Bone marrow (tissue), 2 donors: Measurements from ENCODE around the gene SCRG1.

Source experiments
- DNase-seq, 2 donors: peaks; one replicate each; lab custom pipeline; 2025; lab: John Stamatoyannopoulos, UW

Gene SCRG1

GRCh38 chr4:173411106-173411693 lies 12.3 kb upstream of the SCRG1 start:
- peak in 1 of 2 donors; percentile 49 for DNase-seq

GRCh38 chr4:173410079-173410478 lies 11.2 kb upstream of the SCRG1 start:
- no peak for DNase-seq

GRCh38 chr4:173405840-173406606 lies 7.1 kb upstream of the SCRG1 start:
- DNase-seq, result no peak

GRCh38 chr4:173404296-173404865 lies 5.5 kb upstream of the SCRG1 start:
- no peak for DNase-seq

GRCh38 chr4:173403051-173403450 lies 4.1 kb upstream of the SCRG1 start:
- DNase-seq, result no peak

- DNase-seq, result no peak
These were observed 2.1 kb upstream of the SCRG1 start for GRCh38 chr4:173401063-173401462.

- no peak for DNase-seq
These were observed 696 bp downstream of the SCRG1 start for GRCh38 chr4:173398220-173398619.

GRCh38 chr4:173397604-173398003 lies 1.3 kb downstream of the SCRG1 start:
- DNase-seq, result no peak

- no peak for DNase-seq
These were observed 7.2 kb downstream of the SCRG1 start for GRCh38 chr4:173391701-173392100.

- DNase-seq, result no peak
These were observed 12.2 kb downstream of the SCRG1 start for GRCh38 chr4:173386751-173387150.

GRCh38 chr4:173382349-173382748 lies 16.6 kb downstream of the SCRG1 start:
- no peak for DNase-seq

GRCh38 chr4:173381610-173382009 lies 17.3 kb downstream of the SCRG1 start:
- no peak for DNase-seq

GRCh38 chr4:173380987-173381386 lies 17.9 kb downstream of the SCRG1 start:
- no peak for DNase-seq

- DNase-seq, result no peak
These were observed 19.0 kb downstream of the SCRG1 start for GRCh38 chr4:173379929-173380328.

- no peak for DNase-seq
These were observed 24.3 kb downstream of the SCRG1 start for GRCh38 chr4:173374588-173374987.

- peak; percentile 35 to 63 for DNase-seq
These were observed 27.4 kb downstream of the SCRG1 start for GRCh38 chr4:173371292-173372192.

GRCh38 chr4:173370477-173371291 lies 28.2 kb downstream of the SCRG1 start, which contains the start of gene SAP30:
Gene SAP30 (plus strand): TSS chr4:173370954. CDS start chr4:173371183, 229 bp downstream.
- DNase-seq, result peak; percentile 93 to 96

GRCh38 chr4:173370130-173370476 lies 28.8 kb downstream of the SCRG1 start:
- DNase-seq, result peak in 1 of 2 donors; percentile 57

- DNase-seq, result no peak
These were observed 31.0 kb downstream of the SCRG1 start for GRCh38 chr4:173367946-173368345.

- DNase-seq, result peak in 1 of 2 donors; percentile 65
These were observed 31.6 kb downstream of the SCRG1 start for GRCh38 chr4:173367285-173367684.

GRCh38 chr4:173365359-173365996 lies 33.4 kb downstream of the SCRG1 start:
- peak in 1 of 2 donors; percentile 31 for DNase-seq
